ENCODE measurements around the gene CA5A. TPM values are rescaled to one million over a fixed set of nuclear protein-coding genes. Genes with fewer than 3 reads are reported as not detected.

The CA5A gene
- total and polyA plus RNA-seq, 2 of the 13 experiments (the other 11 are each of a cell fraction or from before 2014, with no cell fraction given), result 66.8 to 106 TPM

- no peak for TF ChIP-seq SKIL (CRISPR knock-in tag; IDR thresholded peaks at IDR 0.05; ENCODE audit: borderline replicate concordance)
- no peak for TF ChIP-seq ZNF616 (CRISPR knock-in tag; IDR thresholded peaks at IDR 0.05; ENCODE audit: low read depth)
- 0 out of 2 replicates have a peak, but pooled peaks have one; percentile 36 for TF ChIP-seq HNRNPL (IDR thresholded peaks at IDR 0.05; ENCODE audit: low read depth, low read length)
- TF ChIP-seq AGO1 (IDR thresholded peaks at IDR 0.05; ENCODE audit: low read depth, low read length, poor library complexity, severe bottlenecking), result peak; percentile 9
- no peak for TF ChIP-seq MYC (CRISPR knock-in tag; IDR thresholded peaks at IDR 0.05; ENCODE audit: borderline replicate concordance)
- no peak for TF ChIP-seq ZNF34 (CRISPR knock-in tag; IDR thresholded peaks at IDR 0.05; ENCODE audit: borderline replicate concordance)
- TF ChIP-seq ZNF280B (CRISPR knock-in tag; IDR thresholded peaks at IDR 0.05; ENCODE audit: borderline replicate concordance), result 0 out of 2 replicates have a peak, but pooled peaks have one; percentile 1
- TF ChIP-seq ZNF225 (CRISPR knock-in tag; IDR thresholded peaks at IDR 0.05), result peak; percentile 4; the same call in 1 of the 2 replicates
- 0 out of 2 replicates have a peak, but pooled peaks have one; percentile 36 for TF ChIP-seq ZIK1 (CRISPR knock-in tag; IDR thresholded peaks at IDR 0.05; ENCODE audit: borderline replicate concordance, low read depth)
- TF ChIP-seq UBTF (CRISPR knock-in tag; IDR thresholded peaks at IDR 0.05), result no peak
- no peak for TF ChIP-seq CCAR2 (optimal IDR thresholded peaks at IDR 0.05; ENCODE audit: low read depth, low read length)
- TF ChIP-seq ATF3 (CRISPR knock-in tag; IDR thresholded peaks at IDR 0.05), result 0 out of 2 replicates have a peak, but pooled peaks have one; percentile 17
- TF ChIP-seq ZNF317 (CRISPR knock-in tag; IDR thresholded peaks at IDR 0.05), result 0 out of 2 replicates have a peak, but pooled peaks have one; percentile 47
- 0 out of 2 replicates have a peak, but pooled peaks have one; percentile 8 for TF ChIP-seq HES4 (CRISPR knock-in tag; IDR thresholded peaks at IDR 0.05; ENCODE audit: borderline replicate concordance)
- TF ChIP-seq ZBTB42 (CRISPR knock-in tag; IDR thresholded peaks at IDR 0.05), result peak; percentile 85; the same call in 1 of the 2 replicates
- peak; percentile 42 for TF ChIP-seq PTBP1 (IDR thresholded peaks at IDR 0.05; ENCODE audit: low read depth, low read length, poor library complexity, severe bottlenecking)
Measured at GRCh38 chr16:87846705-87847466, 89.4 kb downstream of the CA5A start (continued).
